IMR-90 (cell line): ENCODE data around the gene INPP1.

Experiments used
- FOS ChIP-seq: fragments of 150-350 bp; IDR thresholded peaks from 2 replicates; pipeline ENCODE4 v1.6.1; 2016; ENCODE audit warnings: low read depth, low read length
- POLR2A ChIP-seq: IDR thresholded peaks from 2 replicates; pipeline ENCODE4 v1.6.1; 2012; ENCODE audit warnings: mild to moderate bottlenecking, low read depth, low read length
- TF ChIP-seq, protein P1 (sequence below): conservative IDR thresholded peaks from 2 replicates; pipeline ENCODE4 v1.5.1; 2012; ENCODE audit warnings: mild to moderate bottlenecking, low read depth, low read length, improper control_type of control experiment

DNA sequence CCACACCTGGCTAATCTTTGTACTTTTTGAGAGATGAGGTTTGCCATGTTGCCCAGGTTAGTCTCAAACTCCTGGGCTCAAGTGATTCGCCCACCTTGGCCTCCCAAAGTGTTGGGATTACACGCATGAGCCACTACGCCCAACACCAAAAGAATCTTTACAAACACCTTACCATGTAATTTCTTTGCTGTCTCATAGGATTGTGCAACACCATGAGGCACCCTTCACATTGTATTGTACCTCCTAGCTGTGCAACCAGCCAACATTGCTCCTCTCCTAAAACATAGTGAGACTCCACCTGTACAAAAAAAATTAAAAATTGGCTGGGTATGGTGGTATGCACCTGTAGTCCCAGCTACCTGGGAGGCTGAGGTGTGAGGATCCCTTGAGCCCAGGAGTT is 61.7 kb downstream of the INPP1 start:
- TF ChIP-seq FOS: no peak
- no peak for TF ChIP-seq POLR2A
- TF ChIP-seq, protein P1, sequence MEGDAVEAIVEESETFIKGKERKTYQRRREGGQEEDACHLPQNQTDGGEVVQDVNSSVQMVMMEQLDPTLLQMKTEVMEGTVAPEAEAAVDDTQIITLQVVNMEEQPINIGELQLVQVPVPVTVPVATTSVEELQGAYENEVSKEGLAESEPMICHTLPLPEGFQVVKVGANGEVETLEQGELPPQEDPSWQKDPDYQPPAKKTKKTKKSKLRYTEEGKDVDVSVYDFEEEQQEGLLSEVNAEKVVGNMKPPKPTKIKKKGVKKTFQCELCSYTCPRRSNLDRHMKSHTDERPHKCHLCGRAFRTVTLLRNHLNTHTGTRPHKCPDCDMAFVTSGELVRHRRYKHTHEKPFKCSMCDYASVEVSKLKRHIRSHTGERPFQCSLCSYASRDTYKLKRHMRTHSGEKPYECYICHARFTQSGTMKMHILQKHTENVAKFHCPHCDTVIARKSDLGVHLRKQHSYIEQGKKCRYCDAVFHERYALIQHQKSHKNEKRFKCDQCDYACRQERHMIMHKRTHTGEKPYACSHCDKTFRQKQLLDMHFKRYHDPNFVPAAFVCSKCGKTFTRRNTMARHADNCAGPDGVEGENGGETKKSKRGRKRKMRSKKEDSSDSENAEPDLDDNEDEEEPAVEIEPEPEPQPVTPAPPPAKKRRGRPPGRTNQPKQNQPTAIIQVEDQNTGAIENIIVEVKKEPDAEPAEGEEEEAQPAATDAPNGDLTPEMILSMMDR: no peak
